ENCODE results near the gene PHB1. TPM values are rescaled to one million over a fixed set of nuclear protein-coding genes. Genes with fewer than 3 reads are reported as not detected.

PHB1 gene
- 188 and 189 TPM in 2 replicates for total RNA-seq

DNA sequence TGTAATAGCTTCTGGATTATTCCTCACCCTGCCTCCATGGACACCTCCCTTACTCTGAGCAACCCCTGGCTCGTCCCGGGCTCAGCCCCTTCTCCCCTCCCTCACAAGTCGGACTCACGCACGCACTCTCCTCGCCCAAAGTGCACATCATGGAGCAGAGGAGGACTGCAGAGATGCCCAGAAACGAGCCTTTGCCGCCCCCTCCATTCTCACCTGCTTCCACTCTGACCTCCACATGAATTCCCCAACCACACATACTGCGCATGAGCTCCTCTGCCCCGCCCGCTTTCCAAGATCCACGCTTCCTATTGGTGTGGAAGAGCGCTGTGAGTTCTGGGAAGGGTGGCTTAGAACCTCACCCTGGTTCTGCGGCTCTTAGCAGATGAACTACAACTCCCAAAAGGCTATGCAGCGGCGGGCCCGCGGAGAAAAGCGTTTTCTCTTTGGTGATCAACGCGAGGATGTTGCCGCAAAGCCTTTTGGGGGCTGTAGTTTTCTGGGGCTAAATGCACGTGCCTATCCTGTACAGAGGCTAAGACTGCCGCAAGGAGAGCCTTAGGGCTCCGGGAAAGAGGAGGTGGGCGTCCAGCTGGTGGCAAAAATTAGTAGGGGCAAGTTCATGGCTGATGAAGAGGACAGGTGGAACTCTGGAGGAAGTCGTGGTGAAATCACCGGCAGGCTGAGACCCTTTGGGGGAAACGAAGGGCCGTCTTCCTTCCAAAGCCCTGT is at the start of gene PHB1:
TSS of gene PHB1 (minus strand) at position 261 of the 729 bp plus-strand sequence. CDS start 1,618 bp downstream, outside the sequence.
- intact Hi-C loops (cut with micrococcal nuclease): loop anchor here (1.0 to 10.0 kb wide), 3 partner anchors 260 to 375 kb away; partner anchors contain the start of genes SLC35B1 and SPOP

DNA sequence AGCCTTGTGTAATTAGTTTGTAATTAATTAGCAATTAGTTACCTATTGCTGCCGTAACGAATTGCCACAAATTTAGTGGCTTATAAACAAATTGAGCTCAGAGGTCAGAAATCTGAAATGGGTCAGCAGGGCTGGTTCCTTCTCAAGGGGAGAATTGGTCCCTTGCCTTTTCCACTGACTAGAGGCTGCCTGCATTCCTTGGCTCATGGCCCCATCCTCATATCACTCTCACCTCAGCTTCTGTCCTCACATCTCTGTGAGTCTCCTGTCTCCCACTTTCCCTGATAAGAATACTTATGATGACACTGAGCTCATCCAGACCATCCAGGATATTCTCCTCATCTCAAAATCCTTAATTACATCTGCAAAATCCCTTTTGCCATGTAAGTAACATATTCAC is 49.4 kb upstream of the PHB1 start:
- intact Hi-C loops (cut with micrococcal nuclease): no loop called here

DNA sequence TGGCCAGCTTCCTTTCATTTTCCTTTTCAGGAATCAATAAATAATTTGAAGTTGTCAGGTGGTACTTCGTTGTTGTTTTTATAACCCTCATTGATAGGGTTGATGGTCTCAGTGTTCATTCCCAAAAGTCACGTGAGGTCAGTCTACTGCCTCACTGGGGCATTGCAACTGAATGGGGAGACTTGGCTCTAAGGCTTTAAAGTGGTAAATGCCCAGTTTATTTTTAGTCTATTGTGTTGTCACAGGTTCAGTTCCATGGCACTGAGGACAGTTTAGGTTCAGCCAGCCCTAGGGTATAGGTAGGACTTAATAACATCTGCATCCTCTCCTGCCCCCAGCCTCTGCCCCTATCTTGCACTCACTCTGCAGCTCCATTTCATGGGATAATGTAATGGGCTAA is 46.9 kb upstream of the PHB1 start:
- intact Hi-C loops (cut with micrococcal nuclease): no loop called here

DNA sequence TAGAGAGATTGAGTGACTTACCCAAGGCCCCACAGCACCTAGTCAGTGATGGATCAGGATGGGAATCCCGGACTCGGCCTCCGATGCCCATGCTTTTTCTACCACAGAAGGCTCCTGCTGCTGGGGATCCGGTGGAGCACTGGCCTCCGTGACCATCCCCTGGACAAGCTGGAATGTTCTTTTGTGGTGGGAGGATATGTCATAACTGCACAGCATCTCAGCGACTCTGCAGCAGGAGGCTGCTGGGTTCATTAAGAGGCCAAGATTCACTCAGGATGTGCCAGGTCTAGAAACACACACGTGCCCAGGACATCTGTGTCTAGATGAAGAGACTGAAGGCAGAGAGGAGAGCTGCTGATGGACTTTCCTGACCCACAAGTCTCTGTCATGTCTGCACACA is 45.7 kb upstream of the PHB1 start:
- intact Hi-C loops (cut with micrococcal nuclease): no loop called here

- intact Hi-C loops (cut with micrococcal nuclease): no loop called here
Measured at GRCh38 chr17:49459401-49459984, 44.8 kb upstream of the PHB1 start.

- intact Hi-C loops (cut with micrococcal nuclease): no loop called here
Measured at GRCh38 chr17:49457564-49458535, 43.2 kb upstream of the PHB1 start.

GRCh38 chr17:49456183-49456965 is 41.7 kb upstream of the PHB1 start:
- intact Hi-C loops (cut with micrococcal nuclease): no loop called here

DNA sequence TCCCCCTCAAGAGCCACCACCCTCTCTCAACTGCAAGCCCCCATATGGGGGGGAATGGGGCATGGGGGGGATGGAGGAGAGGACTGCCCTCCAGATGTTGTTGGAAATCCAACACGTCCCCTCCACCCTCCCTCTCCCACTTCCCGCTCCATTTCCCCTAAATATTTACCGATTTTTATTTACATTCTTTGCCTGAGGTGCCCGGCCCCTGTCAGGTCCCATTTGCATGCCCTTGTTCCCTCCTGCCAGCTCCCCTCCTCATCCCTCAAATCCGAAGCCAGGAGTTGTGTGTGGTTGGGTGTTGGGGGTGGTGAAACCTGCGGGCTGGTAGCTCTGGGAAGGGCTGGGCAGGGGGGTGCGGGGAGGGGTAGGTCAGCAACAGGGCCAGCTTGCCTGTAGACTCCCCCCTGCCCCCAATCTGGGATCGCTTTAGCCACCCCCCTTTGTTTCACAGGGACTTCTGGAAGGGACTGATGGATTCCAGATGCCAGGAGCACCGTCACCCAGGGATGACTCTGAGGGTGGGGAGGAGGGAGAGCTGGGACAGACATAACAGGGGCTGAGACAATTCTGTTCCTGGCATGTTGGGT is 40.7 kb upstream of the PHB1 start:
- intact Hi-C loops (cut with micrococcal nuclease): no loop called here

GRCh38 chr17:49454050-49454449 is 39.4 kb upstream of the PHB1 start:
- intact Hi-C loops (cut with micrococcal nuclease): no loop called here

GRCh38 chr17:49452661-49453060 is 38.0 kb upstream of the PHB1 start:
- intact Hi-C loops (cut with micrococcal nuclease): no loop called here

DNA sequence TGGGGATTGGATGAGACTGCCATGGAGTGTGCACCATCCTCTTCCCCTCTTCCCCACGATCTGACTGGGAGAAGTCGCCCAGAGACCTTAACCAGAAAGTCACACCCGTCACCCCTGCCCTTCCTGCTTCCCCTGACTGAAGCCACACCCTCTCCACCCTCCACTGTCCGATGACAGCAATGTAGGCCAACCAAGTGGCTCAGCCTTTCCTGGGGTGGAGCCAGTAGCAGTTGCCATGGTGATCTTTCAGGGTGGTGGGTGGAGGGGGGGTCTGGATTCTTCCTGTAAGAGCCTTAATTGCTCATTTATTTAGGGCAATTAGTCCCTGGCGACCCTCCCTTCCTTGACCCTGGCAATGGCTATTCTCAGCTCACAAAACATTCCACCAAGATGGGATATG is 37.5 kb upstream of the PHB1 start:
- intact Hi-C loops (cut with micrococcal nuclease): no loop called here

GRCh38 chr17:49450735-49451134 is 36.1 kb upstream of the PHB1 start:
- intact Hi-C loops (cut with micrococcal nuclease): no loop called here

GRCh38 chr17:49450181-49450580 is 35.5 kb upstream of the PHB1 start:
- intact Hi-C loops (cut with micrococcal nuclease): no loop called here

DNA sequence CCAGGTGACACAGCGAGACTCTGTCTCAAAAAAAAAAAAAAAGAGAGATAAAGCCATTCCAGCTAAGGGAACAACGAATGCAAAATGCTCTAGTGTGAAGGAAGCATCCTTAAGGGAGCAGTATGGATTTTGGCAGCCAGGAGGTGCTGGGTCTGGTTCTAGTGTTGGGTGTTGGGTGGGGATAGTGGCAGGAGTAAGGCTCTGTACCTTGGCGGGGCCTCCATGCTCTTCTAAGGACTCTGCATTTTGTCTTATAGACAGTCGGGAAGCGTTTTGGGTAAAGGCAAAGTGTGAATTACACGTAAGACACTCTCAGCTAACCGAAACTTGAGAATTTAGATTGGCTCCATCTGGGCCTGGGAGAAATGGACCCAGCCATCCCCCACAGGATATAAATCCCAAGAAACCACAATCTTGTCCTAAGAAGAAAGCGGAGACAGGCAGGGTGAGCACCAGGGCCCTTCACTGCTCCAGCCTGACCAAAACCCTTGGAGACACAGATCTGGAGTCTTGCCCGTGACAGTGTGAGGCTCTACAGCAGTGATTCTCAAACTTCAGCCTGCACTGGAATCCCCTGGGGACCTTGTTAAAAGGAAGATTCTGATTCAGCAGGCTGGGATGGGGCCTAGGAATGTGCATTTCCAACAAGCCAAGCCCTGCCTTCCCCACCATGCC is 33.1 kb upstream of the PHB1 start:
- intact Hi-C loops (cut with micrococcal nuclease): no loop called here

- intact Hi-C loops (cut with micrococcal nuclease): no loop called here
Measured at GRCh38 chr17:49445591-49445990, 30.9 kb upstream of the PHB1 start.

GRCh38 chr17:49444384-49444783 is 29.7 kb upstream of the PHB1 start:
- intact Hi-C loops (cut with micrococcal nuclease): no loop called here

GRCh38 chr17:49443862-49444261 is 29.2 kb upstream of the PHB1 start:
- intact Hi-C loops (cut with micrococcal nuclease): no loop called here

DNA sequence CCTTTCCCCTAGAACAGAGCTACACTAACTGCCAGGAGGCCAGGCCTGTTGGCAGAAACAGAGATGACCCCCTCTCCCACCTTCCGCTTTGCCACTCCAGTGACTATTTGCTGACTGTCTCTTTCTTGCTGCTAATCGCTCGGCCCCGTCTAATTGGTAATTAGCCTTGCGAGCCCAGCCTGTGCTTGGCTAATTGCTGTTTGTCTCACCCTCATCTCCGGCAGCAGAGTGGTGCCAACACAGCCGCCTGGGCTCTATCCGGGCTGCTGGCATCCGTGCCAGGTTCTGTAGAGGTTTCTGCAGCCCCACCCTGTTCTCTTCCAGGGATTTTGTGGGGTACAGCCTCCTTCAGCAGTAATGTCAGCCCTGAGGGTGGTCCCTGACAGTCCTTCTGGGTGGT is 27.4 kb upstream of the PHB1 start:
- intact Hi-C loops (cut with micrococcal nuclease): no loop called here

GRCh38 chr17:49441578-49441977 is 26.9 kb upstream of the PHB1 start:
- intact Hi-C loops (cut with micrococcal nuclease): no loop called here

GRCh38 chr17:49440581-49440980 is 25.9 kb upstream of the PHB1 start:
- intact Hi-C loops (cut with micrococcal nuclease): no loop called here
